ENCODE data around the gene SLC2A4RG. TPM values are rescaled to one million over a fixed set of nuclear protein-coding genes. Genes with fewer than 3 reads are reported as not detected.
A peak's percentile ranks its signal among the peaks of the same experiment; 100 is the strongest.

The SLC2A4RG gene
- total RNA-seq, 3 donors from 2014 or later: 44.9 to 65.0 (median 50.6) TPM

DNA sequence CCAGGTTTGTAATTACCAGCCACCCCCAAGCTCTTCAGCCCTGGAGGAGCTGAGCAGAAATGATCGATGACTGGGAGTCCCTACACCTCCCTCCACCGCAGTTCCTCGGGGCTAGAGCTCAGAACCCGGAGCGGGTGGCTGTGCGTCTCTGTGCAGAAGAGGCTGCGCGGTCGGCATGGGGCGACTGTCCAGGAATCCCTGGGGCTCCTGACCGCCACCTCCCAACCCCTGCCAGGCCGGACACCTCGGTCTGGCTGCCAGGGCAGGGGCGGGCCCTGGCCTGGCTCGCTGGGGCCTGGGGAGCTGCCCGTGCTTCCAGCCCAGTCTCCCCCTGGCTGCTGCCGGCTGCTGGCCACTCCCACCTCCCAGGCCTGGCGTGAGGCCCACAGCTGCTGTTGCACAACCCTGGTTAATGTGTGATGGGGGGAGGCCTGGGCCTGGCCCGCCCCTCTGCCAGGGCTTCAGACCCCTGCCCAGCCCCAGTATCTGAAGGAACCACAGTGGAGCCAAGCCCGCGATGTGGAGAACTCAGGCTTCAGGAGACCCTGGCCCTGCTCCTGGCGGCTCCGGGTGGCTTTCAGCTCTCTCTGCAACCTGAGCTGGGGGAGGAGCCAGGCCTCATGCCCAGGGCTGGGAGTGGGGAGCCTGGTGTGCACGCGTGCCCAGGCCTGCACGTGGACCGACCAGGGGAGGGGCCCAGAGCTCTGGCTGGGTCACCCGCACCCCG, 1.2 kb downstream of the SLC2A4RG start:
- TF ChIP-seq, protein P1, sequence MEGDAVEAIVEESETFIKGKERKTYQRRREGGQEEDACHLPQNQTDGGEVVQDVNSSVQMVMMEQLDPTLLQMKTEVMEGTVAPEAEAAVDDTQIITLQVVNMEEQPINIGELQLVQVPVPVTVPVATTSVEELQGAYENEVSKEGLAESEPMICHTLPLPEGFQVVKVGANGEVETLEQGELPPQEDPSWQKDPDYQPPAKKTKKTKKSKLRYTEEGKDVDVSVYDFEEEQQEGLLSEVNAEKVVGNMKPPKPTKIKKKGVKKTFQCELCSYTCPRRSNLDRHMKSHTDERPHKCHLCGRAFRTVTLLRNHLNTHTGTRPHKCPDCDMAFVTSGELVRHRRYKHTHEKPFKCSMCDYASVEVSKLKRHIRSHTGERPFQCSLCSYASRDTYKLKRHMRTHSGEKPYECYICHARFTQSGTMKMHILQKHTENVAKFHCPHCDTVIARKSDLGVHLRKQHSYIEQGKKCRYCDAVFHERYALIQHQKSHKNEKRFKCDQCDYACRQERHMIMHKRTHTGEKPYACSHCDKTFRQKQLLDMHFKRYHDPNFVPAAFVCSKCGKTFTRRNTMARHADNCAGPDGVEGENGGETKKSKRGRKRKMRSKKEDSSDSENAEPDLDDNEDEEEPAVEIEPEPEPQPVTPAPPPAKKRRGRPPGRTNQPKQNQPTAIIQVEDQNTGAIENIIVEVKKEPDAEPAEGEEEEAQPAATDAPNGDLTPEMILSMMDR (IDR thresholded peaks at IDR 0.05): no peak
- Histone ChIP-seq H3K4me1 (ENCODE audit: low read depth) (peaks cover 40% of the 10 kb centered on the region), H3K36me3 (ENCODE audit: low read depth) (peaks cover 3% of the 10 kb centered on the region), H3K4me3 (peak overlapping the region; percentile 11), H3K9me3 (no peaks in the 10 kb centered on the region)
- intact Hi-C loops (cut with DNase I, micrococcal nuclease): no loop called here
- peak; percentile 92 to 94 (median 93) for DNase-seq
- ATAC-seq: peak; percentile 63

DNA sequence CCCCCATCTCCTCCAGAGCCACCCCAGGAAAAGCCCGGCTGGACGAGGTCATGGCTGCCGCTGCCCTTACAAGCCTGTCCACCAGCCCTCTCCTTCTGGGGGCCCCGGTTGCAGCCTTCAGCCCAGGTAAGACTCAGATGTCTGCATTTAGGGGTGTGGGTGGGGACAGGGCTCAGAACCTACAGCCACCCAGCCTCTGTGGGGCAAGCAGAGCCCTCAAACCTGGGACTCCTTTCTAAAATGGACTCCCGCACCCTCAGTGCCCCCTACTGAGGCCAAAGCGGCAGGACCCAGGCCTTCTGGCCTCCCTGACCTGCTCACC, 1.7 kb downstream of the SLC2A4RG start:
- H3K4me1 ChIP-seq (ENCODE audit: low read depth): peaks cover 36% of the 10 kb centered on the region

DNA sequence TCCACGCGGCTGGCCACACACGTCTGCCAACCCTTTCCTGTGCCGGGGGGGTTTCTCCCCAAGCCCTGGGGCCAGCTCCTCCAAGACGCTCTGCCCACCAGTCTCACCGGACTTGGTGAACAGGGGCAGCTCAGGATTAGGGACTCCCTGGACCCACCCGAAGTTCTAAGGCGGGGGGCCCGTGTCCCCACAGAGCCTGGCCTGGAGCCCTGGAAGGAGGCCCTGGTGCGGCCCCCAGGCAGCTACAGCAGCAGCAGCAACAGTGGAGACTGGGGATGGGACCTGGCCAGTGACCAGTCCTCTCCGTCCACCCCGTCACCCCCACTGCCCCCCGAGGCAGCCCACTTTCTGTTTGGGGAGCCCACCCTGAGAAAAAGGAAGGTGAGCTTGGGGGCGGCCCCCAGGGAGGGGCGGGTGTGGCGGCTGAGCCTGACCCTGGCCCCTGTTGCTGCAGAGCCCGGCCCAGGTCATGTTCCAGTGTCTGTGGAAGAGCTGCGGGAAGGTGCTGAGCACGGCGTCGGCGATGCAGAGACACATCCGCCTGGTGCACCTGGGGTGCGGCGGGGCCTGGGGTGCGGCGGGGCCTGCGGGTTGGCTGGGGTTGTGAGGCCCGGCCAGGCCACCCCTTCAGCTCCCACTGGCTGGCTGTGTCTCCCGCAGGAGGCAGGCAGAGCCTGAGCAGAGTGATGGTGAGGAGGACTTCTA, 2.3 kb downstream of the SLC2A4RG start:
- DNase-seq (peak in 1 of 3 donors; percentile 60), ATAC-seq (no peak)
- no peak overlapping the region for H3K4me3 ChIP-seq
- H3K36me3 ChIP-seq (ENCODE audit: low read depth): peaks cover 3% of the 10 kb centered on the region
- intact Hi-C loops (cut with DNase I, micrococcal nuclease): no loop called here
- H3K9me3 ChIP-seq: no peaks in the 10 kb centered on the region
- TF ChIP-seq, protein P1 (IDR thresholded peaks at IDR 0.05): no peak
- H3K4me1 ChIP-seq (ENCODE audit: low read depth): peaks cover 31% of the 10 kb centered on the region

More for the DNA sequence above, 1.7 kb downstream of the SLC2A4RG start:
- no peak overlapping the region for H3K4me3 ChIP-seq
- H3K36me3 ChIP-seq (ENCODE audit: low read depth): peaks cover 3% of the 10 kb centered on the region
- no peak for ATAC-seq
- no peaks in the 10 kb centered on the region for H3K9me3 ChIP-seq
- DNase-seq: no peak
- intact Hi-C loops (cut with DNase I, micrococcal nuclease): no loop called here
- TF ChIP-seq, protein P1 (IDR thresholded peaks at IDR 0.05): no peak

DNA sequence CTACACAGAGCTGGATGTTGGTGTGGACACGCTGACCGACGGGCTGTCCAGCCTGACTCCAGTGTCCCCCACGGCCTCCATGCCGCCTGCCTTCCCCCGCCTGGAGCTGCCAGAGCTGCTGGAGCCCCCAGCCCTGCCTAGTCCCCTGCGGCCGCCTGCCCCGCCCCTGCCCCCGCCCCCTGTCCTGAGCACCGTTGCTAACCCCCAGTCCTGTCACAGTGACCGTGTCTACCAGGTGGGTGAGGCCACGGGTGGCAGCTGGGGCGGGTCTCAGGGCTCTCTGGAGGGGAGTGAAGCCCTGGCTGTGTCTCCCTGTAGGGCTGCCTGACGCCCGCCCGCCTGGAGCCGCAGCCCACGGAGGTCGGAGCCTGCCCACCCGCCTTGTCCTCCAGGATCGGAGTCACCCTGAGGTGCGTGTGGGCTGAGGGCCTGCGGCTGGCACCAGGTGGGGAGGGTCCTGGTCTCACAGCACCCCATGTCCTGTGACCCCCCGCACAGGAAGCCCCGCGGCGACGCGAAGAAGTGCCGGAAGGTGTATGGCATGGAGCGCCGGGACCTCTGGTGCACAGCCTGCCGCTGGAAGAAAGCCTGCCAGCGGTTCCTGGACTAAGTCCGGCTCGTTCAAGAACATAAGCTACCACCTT, 2.9 kb downstream of the SLC2A4RG start:
- intact Hi-C loops (cut with DNase I, micrococcal nuclease): no loop called here
- ATAC-seq (no peak), DNase-seq (peak in 1 of 3 donors; percentile 57)
- Histone ChIP-seq H3K4me3 (no peak overlapping the region), H3K9me3 (no peaks in the 10 kb centered on the region), H3K36me3 (ENCODE audit: low read depth) (peaks cover 3% of the 10 kb centered on the region), H3K4me1 (ENCODE audit: low read depth) (peaks cover 25% of the 10 kb centered on the region)
- TF ChIP-seq, protein P1 (IDR thresholded peaks at IDR 0.05): no peak

DNA sequence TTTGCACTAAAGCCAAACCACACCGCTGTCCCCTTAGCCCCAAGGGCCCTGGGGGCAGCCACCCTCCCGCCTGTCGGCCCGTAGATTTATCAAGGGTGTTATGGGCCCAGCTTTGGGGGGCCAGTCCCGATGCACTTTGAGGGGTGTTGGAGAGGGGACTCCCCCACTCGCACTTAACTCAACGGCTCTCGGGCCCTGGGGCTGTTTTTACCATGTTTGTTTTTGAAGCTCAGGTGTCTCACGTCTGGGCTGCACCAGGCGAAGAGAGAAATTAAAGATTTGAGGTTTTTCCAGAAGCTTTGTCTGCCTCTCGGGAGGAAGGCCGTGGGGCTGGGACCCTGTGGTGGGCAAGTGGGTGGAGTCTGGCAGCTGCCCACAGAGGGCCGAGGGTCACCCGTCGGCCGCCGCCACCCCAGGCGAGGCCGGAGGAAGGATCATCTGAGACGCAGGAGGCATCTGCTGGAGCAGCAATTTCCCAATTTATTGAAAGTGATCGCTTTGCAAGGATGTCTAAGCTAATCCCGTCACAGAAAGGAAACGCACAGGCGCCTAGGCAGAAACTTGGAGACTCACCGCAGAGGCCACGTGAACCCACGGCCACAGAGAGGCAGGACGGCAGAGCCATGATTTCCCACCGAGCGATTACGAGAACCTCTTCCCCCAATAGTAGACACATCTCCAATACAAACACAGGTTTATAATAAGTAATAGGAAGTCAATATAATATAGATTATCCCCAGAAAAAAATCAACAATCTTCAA, 3.8 kb downstream of the SLC2A4RG start:
- Histone ChIP-seq H3K4me3 (no peak overlapping the region), H3K9me3 (no peaks in the 10 kb centered on the region), H3K36me3 (ENCODE audit: low read depth) (peaks cover 3% of the 10 kb centered on the region), H3K4me1 (ENCODE audit: low read depth) (peaks cover 16% of the 10 kb centered on the region)
- peak in 1 of 3 donors; percentile 43 for DNase-seq
- TF ChIP-seq, protein P1 (IDR thresholded peaks at IDR 0.05): no peak
- ATAC-seq: no peak
- intact Hi-C loops (cut with DNase I, micrococcal nuclease): no loop called here
